HG03378 (cell line): ENCODE data around the gene NUMBL.
"Not testable (repeated sequence)": the region's sequence is repeated elsewhere in the genome, so short reads cannot be mapped to it uniquely, and the experiment has no call there.

ENCODE experiments used
- ATAC-seq: cut with Tn5 transposase; IDR thresholded peaks from one replicate; pipeline ENCODE4 v1.9.1; 2021; ENCODE audit warnings: mild to moderate bottlenecking, moderate library complexity; ENCODE audit not compliant: unreplicated experiment

The NUMBL gene

DNA sequence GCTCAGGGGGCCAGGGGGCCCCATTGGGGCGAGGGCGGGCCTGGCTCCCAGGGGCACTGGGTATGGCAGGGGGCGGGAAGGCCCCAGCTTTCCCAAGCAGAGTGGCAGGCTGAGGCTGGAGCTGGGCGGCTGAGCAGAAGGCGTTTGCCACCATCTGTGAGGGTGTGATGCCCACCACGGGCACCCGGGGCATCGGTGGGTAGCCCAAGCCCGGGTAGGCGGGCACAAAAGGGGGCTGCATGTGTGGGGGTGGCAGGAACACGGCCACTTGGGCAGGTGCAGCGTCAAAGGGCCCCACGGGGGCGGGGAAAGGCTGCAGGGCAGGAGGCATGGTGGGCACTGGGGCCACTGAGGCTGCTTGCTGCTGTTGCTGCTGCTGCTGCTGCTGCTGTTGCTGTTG, 22.8 kb downstream of the NUMBL start:
- ATAC-seq: no peak

DNA sequence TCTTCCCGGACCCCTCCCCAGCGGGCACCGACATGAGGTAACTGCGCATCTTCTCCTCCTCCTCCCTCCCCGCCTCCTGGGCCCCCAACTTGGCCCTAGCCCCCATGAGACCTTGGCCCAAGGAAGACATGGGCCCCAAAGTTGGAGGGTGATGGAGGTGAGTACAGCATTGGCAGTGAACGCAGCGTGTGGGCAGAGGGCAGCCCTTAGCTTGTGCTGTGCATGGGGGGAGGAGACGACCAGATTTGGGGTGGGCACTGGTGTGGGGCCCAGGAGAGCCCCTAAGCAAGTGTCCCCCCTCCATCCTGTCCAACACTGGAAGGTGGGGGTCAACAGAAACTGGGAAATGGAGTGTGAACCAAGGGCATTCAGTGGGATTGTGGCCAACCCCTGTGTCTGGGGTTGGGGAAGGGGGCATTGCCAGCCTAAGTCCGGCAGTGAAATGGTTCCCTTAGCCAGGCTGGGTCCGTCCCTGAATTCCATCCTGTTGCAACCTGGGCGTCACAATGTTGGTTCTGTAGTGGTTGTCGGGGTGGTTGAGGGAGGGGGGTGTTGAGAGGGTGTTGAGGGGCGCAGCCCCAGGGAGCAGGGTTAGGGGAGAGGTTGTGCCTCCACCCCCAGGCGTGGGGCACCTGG, 23.5 kb downstream of the NUMBL start:
- no peak for ATAC-seq

DNA sequence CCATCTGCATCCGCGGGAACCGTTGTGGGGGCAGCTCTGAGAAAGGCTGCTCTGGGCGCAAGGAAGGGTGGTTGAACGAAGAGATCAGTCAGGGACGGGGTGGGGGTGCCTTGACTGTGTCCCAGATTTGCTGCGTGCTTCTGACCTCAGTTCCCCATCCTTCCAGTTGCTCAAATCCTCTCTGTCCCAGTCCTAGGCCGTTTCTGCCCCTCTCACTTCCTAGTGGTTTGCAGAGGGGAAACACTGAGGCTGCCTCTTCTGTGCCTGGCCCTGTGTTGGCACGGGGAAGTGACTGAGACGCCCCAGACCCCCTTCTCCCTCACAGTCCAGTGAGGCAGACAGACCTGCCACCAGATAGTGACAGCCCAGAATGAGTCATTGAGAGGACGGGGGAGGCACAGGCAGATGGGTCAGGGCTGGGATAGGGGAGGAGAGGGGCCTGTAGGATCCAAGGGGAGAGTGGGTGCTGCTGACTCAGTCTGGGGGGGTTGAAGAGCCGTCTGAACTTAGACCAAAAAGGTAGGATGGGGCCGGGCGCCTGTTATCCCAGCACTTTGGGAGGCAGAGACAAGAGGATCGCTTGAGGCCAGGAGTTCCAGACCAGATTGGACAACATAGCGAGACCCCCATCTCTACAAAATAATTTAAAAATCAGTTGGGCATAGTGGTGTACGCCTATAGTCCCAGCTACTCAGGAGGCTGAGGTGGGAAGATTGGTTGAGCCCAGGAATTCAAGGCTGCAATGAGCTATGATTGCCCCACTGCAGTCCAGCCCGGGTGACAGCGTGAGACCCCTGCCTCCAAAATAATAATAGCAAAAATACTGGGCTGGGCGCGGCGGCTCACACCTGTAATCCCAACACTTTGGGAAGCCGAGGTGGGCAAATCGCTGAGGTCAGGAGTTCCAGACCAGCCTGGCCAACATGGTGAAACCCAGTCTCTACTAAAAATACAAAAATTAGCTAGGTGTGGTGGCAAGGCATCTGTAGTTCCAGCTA, 26.5 kb downstream of the NUMBL start:
- no peak for ATAC-seq

DNA sequence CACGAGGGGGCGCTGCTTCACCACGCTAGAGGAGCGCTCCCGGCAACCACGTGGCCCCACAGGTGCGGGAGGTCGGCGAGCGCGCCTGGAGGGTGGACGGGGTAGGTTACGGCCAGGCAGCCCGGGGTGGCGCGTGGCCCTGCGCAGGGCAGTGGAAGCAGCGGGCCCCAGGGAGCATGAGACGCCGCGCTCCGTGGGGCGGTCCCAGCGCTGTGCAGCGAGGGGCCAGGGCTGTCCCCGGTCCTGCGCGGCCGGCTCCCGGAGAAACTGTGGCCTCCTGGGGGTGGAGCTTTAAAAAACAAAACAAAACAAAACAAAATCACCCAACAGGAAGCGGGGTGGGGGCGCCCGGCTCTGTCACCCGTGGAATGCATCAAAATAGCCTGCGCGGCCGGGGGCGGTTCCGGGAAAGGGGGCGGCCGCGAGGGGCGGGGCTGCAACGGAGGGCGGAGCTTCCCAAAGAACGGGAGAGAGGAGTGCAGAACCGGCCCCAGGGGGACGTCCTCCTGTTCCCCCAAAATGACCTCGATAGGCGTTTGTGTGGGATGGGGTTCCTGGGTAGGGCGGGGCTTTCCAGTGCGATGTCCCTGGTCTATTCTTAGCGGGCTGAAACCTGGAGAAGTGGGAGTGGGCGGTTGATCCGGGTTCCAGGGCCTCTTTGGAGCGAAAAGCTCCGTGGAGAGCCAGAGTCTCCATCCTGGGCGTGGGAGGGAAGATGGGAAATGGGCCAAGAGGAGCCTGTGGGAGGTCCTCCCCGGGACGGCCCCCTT, 27.3 kb downstream of the NUMBL start:
- ATAC-seq: peak; percentile 68

DNA sequence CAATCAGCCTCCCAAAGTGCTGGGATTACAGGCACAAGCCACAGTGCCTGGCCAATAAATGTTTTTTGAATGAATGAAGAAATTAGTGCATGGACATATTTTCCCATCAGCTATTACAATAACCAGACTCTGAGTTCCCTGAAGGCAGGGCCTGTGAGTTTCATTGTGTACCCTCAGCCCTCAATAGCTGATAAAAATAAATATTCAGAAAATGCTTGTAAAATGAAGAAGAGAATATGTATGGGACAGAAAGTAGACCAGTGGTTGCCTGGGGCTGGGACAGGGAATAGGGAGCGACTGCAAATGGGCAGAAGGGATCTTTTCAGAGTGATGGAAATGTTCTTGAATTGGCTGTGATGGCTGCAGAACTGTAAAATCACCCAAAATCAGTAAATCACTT, 28.8 kb downstream of the NUMBL start:
- ATAC-seq: no peak

DNA sequence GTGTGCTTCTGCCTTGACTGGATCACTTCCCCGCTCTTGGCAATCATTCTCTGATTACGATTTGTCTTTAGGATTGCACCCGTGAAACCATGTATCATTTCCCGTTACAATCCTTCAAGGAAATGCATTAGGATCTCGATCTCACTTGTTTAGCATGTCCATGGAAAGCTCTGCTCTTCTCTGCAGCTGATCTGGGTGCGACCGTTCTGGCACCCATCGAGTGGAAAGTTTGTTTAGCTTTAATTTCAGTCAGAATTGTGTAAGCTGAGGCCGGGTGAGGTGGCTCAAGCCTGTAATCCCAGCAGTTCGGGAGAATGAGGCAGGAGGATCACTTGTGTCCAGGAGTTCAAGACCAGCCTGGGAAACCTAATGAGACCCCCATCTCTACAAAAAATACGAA, 30.9 kb downstream of the NUMBL start:
- no peak for ATAC-seq

DNA sequence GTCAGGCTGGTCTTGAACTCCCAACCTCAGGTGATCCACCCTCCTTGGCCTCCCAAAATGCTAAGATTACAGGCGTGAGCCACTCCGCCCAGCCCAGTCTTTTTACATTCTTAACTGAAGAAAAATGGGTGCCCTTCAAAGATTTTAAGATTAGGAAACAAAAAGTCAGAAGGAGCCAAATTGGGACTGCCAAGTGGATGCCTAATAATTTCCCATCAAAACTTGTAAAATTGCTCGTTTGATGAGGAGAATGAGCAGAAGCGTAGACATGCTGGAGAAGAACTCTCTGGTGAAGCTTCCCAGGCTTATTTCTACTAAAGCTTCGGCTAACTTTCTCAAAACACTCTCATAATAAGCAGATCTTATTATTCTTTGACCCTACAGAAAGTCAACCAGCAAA, 31.3 kb downstream of the NUMBL start:
- no peak for ATAC-seq

DNA sequence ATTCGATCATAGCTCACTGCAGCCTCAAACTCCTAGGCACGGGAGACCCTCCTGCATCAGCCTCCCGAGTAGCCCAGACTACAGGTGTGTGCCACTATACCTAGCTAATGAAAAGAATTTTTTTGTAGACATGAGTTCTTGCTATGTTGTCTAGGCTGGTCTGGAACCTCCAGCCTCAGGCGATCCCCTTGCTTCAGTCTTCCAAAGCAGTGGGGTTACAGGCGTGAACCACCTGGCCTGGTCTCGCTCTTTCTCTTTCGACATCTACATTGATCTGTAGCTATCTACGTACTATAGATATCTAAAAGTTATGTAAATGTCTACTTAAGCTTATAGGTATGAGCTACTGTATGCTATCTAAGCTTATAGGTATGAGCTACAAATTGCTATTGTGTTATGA, 32.4 kb downstream of the NUMBL start:
- no peak for ATAC-seq

DNA sequence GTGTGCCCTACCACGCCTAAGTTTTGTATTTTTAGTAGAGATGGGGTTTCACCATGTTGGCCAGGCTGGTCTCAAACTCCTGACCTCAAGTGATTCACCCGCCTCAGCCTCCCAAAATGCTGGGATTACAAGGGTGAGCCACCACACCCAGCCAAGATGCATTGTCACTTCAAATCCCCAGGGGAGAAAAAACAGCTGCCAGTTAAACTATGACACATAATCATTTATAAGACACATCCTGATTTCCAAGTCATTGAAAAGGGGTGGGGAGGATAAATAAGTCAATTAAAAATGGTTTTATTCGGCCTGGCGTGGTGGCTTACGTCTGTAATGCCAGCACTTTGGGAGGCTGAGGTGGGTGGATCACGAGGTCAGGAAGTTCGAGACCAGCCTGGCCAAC, 34.8 kb downstream of the NUMBL start:
- not testable (repeated sequence) for ATAC-seq

DNA sequence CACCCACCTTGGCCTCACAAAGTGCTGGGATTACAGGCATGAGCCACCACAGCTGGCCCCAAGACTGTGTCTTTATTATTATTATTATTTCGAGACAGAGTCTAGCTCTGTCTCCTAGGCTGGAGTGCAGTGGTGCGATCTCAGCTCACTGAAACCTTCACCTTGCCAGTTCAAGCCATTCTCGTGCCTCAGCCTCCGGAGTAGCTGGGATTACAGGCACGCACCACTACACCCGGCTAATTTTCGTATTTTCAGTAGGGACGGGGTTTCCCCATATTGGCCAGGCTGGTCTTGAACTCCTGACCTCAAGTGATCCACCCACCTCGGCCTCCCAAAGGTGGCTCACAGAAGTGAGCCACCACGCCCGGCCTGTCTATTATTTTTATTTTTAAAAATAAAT, 38.1 kb downstream of the NUMBL start:
- ATAC-seq: not testable (repeated sequence)

DNA sequence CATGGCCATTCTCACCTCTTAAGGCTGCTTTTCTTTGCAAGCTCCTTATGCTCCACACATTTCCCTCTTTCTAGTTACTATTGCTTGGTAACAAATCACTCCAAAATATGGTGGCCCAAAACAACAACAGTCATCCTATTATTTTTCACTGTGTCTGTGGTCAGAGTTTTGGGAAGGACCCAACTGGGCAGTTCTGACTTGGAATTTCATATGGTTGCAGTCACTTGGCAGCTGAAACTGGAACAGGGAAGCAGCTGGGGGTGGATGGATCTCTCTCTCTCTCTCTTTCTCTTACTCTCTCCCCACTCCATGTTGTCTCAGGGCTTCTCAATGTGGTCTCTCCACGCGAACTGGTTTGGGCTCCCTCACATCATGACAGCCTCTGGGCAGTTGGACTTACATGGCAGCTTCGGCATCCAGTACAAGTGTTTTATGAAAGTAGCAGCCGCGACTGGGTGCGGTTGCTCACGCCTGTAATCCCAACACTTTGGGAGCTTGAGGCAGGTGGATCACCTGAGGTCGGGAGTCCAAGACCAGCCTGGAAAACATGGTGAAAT, 39.6 kb downstream of the NUMBL start:
- ATAC-seq: no peak

DNA sequence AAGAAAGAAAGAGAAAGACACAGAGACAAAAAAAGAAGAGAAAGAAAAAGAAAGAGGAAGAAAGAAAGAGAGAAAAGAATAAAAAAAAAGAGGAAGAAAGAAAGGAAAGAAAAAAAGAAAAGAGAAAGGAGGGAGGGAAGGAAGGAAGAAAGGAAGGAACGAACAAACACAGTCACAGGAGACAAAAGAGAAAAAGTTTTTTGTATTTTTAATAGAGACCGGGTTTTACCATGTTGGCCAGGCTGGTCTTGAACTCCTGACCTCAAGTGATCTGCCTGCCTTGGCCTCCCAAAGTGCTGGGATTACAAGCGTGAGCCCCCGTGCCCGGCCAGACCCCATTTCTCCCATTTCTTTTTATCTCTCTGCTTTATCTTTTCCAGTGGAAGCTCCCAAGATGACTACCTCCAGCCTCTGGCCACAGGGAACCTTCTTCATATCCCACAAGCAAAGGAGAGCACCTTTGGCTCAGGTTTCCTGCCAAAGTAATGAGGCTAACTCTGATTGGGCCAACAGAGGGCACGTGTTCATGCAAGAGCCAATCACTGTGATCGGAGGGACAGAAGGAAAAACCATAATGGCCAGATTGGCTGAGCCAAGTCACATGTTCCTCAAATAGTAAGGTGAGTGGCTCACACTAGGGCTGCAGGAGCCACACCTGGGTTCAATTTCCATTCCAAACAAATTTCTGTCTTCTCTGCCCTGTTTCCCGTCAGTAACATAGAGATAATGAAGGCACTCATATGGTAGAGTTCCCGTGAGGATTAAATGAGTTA, 40.4 kb downstream of the NUMBL start:
- not testable (repeated sequence) for ATAC-seq

DNA sequence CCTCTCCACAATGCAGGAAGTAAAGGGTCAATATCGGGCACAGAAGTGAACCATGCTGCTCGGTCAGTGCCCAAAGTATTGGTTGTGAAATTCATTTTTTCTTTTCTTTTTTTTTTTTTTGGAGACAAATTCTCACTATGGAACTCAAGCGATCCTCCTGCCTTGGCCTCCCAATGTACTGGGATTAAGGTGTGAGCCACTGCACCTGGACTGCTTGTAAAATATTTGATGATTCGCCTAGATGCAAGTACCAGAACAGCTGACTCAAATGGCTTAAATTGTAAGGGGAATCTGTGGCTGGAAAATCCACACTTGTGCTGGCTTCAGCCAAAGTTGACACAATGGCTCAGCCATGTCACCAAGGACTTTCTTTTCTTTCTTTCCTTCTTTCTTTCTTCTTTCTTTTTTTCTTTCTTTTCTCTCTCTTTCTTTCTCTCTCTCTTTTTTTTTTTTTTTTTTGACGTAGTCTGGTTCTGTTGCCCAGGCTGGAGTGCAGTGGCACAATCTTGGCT, 43.7 kb downstream of the NUMBL start:
- ATAC-seq: no peak

DNA sequence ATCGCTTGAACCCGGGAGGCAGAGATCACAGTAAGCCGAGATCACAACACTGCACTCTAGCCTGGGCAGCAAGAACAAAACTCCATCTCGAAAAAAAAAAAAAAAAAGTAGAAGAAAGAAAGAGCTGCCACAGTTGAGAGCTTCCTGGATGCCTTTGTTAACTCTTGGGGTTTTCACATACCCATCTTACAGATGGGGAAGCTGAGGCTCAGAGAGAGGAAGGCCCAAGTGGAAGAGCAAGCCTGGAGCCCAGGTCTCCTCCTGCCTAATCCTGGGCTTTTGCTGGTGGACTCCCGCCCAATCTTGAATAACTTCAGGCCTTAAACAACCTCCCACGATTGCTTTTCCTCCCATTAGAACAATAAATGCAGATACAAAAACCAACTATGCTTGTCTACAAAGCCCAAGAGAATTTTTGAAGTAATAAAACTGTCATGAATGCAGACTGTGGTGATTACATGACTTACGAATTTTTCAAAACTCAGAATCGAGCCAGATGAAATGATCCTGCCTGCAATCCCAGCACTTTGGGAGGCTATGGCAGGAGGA, 47.6 kb downstream of the NUMBL start:
- no peak for ATAC-seq

DNA sequence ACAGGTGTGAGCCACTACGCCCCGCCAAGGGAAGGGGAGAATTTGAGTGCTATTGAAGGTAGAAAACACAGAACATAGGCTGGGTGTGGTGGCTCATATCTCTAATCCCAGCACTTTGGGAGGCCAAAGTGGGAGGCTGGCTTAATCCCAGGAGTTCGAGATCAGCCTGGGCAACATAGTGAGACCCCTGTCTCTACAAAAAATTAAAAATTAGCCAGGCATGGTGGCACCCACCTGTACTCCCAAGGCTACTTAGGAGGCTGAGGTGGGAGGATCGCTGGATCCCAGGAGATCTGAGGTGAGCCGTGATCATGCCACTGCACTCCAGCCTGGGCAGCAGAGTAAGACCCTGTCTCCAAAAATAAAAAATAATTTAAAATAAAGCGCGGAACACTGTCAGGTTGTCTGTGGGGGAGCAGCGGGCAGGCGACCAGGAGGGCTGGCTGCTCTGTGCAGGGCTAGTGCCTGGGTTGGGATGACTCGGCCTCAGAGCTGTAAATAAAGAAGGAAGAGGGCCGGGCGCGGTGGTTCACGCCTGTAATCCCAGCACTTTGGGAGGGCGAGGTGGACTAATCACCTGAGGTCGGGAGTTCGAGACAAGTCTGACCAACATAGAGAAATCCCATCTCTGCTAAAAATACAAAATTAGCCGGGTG, 48.3 kb downstream of the NUMBL start:
- no peak for ATAC-seq

DNA sequence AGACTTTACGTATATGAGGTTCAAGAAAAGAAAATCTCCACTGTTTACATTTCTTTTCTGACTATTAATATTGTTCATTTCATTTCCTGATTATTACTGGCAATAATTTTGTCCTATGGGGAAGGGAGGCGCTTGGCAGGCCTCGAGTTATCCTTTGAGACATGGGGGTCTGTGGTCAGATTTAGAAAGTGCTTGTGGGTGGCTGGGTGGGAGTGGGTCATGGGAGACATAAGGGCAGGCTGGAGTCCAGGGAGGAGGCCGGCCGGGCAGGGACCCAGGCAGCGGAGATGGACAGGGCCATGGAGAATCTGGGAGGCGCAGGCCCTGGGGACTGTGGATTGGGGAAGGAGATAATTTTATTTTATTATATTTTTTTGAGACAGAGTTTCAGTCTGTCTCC, 49.2 kb downstream of the NUMBL start:
- ATAC-seq: no peak

DNA sequence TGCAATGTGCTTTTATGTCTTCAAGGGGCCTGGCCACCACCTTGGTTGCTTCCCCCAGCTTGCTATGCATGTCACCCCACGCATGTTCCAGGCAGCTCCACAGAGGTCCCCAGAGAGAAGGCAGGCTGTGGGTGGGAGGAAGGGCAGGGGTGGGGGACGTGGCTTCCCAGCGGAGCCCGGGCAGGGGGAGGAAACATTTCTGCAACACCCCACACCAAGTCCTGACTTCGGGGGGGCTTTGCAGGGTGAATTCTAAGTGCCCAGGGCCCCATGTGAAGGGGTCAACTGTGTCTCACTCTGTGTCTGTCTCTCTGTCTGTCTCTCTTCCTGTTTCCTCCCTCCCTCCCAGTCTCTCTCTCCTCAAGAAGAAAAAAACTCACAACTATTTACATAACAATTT, 49.7 kb downstream of the NUMBL start:
- ATAC-seq: no peak

DNA sequence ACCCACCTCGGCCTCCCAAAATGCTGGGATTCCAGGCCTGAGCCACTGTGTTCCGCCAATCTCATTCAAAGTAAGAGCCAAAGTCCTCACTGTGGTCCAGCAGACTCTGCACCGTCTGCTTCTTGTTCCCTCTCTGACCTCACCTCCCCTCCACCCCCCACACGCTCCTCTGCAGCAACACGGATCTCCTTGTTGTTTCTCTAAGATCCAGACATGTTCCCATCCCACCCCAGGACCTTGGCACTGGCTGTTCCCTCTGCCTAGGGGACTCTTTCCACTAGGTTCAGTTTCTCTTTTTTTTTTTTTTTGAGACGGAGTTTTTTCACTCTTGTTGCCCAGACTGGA, 50.8 kb downstream of the NUMBL start:
- no peak for ATAC-seq

DNA sequence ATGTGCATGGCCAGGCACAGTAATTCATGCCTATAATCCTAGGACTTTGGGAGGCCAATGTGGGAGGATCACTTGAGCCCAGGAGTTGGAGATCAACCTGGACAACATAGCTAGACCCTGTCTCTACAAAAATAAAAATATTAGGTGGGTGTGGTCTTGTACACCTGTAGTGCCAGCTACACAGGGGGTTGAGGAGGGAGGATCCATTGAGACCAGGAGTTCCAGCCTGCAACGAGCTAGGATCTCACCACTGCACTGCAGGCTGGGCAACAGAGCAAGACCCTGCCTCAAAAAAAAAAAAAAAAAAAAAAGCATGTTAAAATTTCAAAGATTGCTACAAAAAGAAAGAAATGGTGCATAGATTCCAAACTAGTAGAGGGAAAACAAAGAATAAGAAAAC, 52.1 kb downstream of the NUMBL start:
- no peak for ATAC-seq

DNA sequence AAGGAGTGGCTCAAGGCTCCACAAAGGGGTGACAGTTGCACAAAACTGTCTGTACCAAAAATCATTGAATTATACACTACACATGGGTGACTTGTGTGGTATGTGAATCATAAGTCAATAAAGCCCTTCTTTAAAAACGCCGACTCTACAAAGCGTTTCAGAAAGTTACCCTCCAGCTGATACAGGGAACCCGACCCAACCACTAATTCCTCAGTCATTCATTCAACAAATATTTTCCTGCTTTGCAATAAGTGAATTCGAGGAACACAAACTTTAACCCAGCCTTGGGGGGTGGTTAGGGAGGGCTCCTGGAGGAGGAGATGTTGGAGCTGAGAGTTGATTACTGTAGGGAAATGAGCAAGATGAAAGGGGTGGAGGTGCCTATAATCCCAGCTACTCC, 57.2 kb downstream of the NUMBL start:
- ATAC-seq: no peak
